ENCODE data around the gene RBM33. TPM values are rescaled to one million over a fixed set of nuclear protein-coding genes. Genes with fewer than 3 reads are reported as not detected.
A peak's percentile ranks its signal among the peaks of the same experiment; 100 is the strongest.

Gene RBM33
- total and polyA plus RNA-seq, 2 donors from 2014 or later: 9.8 to 78.7 TPM

GRCh38 chr7:155788616-155789000, 144.1 kb downstream of the RBM33 start:
- DNase-seq (peak in 1 of 5 donors; percentile 47), FAIRE-seq (no peak)
- Histone ChIP-seq H3K27me3 (ENCODE audit: control insufficient read depth, insufficient read depth, low read length) (no peaks in the 10 kb centered on the region), H3K4me3 (ENCODE audit: low read length in 3 of 3) (no peak overlapping the region), H3K27ac (ENCODE audit: low read depth in 2 of 2, low read length in 2 of 2) (no peak overlapping the region), H3K9ac (ENCODE audit: low read length in 3 of 3) (no peak overlapping the region), H3K36me3 (ENCODE audit: control insufficient read depth in 2 of 3, insufficient read depth in 3 of 3, low read length in 3 of 3) (no peaks in the 10 kb centered on the region), H3K9me3 (ENCODE audit: control insufficient read depth in 2 of 3, insufficient read depth in 1 of 3, low read length in 3 of 3) (no peaks in the 10 kb centered on the region), H3K4me1 (ENCODE audit: control insufficient read depth in 2 of 3, insufficient read depth in 2 of 3, low read depth in 1 of 3, low read length in 3 of 3) (no peaks in the 10 kb centered on the region)
- intact Hi-C loops (cut with DNase I): no loop called here
- TF ChIP-seq, protein P1, sequence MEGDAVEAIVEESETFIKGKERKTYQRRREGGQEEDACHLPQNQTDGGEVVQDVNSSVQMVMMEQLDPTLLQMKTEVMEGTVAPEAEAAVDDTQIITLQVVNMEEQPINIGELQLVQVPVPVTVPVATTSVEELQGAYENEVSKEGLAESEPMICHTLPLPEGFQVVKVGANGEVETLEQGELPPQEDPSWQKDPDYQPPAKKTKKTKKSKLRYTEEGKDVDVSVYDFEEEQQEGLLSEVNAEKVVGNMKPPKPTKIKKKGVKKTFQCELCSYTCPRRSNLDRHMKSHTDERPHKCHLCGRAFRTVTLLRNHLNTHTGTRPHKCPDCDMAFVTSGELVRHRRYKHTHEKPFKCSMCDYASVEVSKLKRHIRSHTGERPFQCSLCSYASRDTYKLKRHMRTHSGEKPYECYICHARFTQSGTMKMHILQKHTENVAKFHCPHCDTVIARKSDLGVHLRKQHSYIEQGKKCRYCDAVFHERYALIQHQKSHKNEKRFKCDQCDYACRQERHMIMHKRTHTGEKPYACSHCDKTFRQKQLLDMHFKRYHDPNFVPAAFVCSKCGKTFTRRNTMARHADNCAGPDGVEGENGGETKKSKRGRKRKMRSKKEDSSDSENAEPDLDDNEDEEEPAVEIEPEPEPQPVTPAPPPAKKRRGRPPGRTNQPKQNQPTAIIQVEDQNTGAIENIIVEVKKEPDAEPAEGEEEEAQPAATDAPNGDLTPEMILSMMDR (IDR thresholded peaks at IDR 0.05; ENCODE audit: borderline replicate concordance, extremely low read depth, insufficient read depth): no peak

GRCh38 chr7:155789001-155789725, 144.7 kb downstream of the RBM33 start:
- Histone ChIP-seq H3K9ac (ENCODE audit: low read length in 3 of 3) (no peak overlapping the region), H3K4me3 (ENCODE audit: low read length in 3 of 3) (no peak overlapping the region), H3K27ac (ENCODE audit: low read depth in 2 of 2, low read length in 2 of 2) (no peak overlapping the region), H3K27me3 (ENCODE audit: control insufficient read depth, insufficient read depth, low read length) (no peaks in the 10 kb centered on the region), H3K9me3 (ENCODE audit: control insufficient read depth in 2 of 3, insufficient read depth in 1 of 3, low read length in 3 of 3) (no peaks in the 10 kb centered on the region), H3K4me1 (ENCODE audit: control insufficient read depth in 2 of 3, insufficient read depth in 2 of 3, low read depth in 1 of 3, low read length in 3 of 3) (no peaks in the 10 kb centered on the region), H3K36me3 (ENCODE audit: control insufficient read depth in 2 of 3, insufficient read depth in 3 of 3, low read length in 3 of 3) (no peaks in the 10 kb centered on the region)
- DNase-seq: peak in 1 of 5 donors; percentile 32
- intact Hi-C loops (cut with DNase I): no loop called here
- TF ChIP-seq, protein P1 (IDR thresholded peaks at IDR 0.05; ENCODE audit: borderline replicate concordance, extremely low read depth, insufficient read depth): no peak
- FAIRE-seq: no peak

- TF ChIP-seq, protein P1 (IDR thresholded peaks at IDR 0.05; ENCODE audit: borderline replicate concordance, extremely low read depth, insufficient read depth): no peak
- Histone ChIP-seq H3K36me3 (ENCODE audit: control insufficient read depth in 2 of 3, insufficient read depth in 3 of 3, low read length in 3 of 3) (no peaks in the 10 kb centered on the region), H3K9me3 (ENCODE audit: control insufficient read depth in 2 of 3, insufficient read depth in 1 of 3, low read length in 3 of 3) (no peaks in the 10 kb centered on the region), H3K27me3 (ENCODE audit: control insufficient read depth, insufficient read depth, low read length) (no peaks in the 10 kb centered on the region), H3K9ac (ENCODE audit: low read length in 3 of 3) (no peak overlapping the region), H3K4me3 (ENCODE audit: low read length in 3 of 3) (no peak overlapping the region), H3K4me1 (ENCODE audit: control insufficient read depth in 2 of 3, insufficient read depth in 2 of 3, low read depth in 1 of 3, low read length in 3 of 3) (no peaks in the 10 kb centered on the region), H3K27ac (ENCODE audit: low read depth in 2 of 2, low read length in 2 of 2) (no peak overlapping the region)
- intact Hi-C loops (cut with DNase I): no loop called here
- no peak for DNase-seq
- no peak for FAIRE-seq
Observed at GRCh38 chr7:155790666-155791065, 146.2 kb downstream of the RBM33 start.
